ENCODE measurements around the gene BTG4. TPM values are rescaled to one million over a fixed set of nuclear protein-coding genes. Genes with fewer than 3 reads are reported as not detected.

The BTG4 gene
- total and polyA plus RNA-seq, 2 of the 8 experiments (the other 6 are each of a cell fraction or from before 2014, with no cell fraction given) = 0.06 TPM; not detected in 1

GRCh38 chr11:111502611-111503010, 9.6 kb downstream of the BTG4 start:
- Histone ChIP-seq H3K23ac (ENCODE audit: insufficient read length) (no peak overlapping the region), H4K8ac (ENCODE audit: extremely low read depth, insufficient read depth, low read length) (no peak overlapping the region), H2BK15ac (ENCODE audit: low read length) (no peak overlapping the region), H3K27ac (ENCODE audit: low read depth, low read length) (no peak overlapping the region), H3K9ac (replicated peaks in 1 of 4; ENCODE audit: extremely low read depth in 1 of 4, low read depth in 3 of 4, low read length in 3 of 4) (no peak overlapping the region), H2BK20ac (ENCODE audit: low read length) (no peak overlapping the region), H4K5ac (ENCODE audit: insufficient read length, low read depth, low read length) (no peak overlapping the region), H2AK5ac (ENCODE audit: low read depth, low read length) (no peak overlapping the region), H3K4me3 (ENCODE audit: extremely low read depth in 1 of 4, insufficient read depth in 2 of 4, low read depth in 3 of 4, low read length in 4 of 4) (no peak overlapping the region), H3K23me2 (ENCODE audit: low read depth, low read length) (no peaks in the 10 kb centered on the region), H3K9me3 (ENCODE audit: insufficient read depth in 2 of 2, low read depth in 1 of 2, low read length in 1 of 2) (no peaks in the 10 kb centered on the region), H3K79me2 (ENCODE audit: control insufficient read depth in 1 of 2, insufficient read depth in 2 of 2, low read length in 2 of 2) (no peaks in the 10 kb centered on the region), H3K4ac (replicated peaks; ENCODE audit: insufficient read length, low read depth, low read length) (no peak overlapping the region), H3K27me3 (replicated peaks in 1 of 4; ENCODE audit: control insufficient read depth in 3 of 4, extremely low read depth in 1 of 4, insufficient read depth in 3 of 4, low read length in 3 of 4) (no peaks in the 10 kb centered on the region), H3K36me3 (ENCODE audit: control insufficient read depth in 2 of 4, insufficient read depth in 4 of 4, low read length in 3 of 4) (no peaks in the 10 kb centered on the region), H3K14ac (ENCODE audit: insufficient read length) (no peak overlapping the region), H4K20me1 (replicated peaks in 1 of 2; ENCODE audit: control insufficient read depth in 1 of 2, insufficient read depth in 2 of 2, low read length in 2 of 2) (no peaks in the 10 kb centered on the region), H3K56ac (replicated peaks; ENCODE audit: insufficient read length, low read depth, low read length) (no peak overlapping the region), H2BK5ac (ENCODE audit: low read depth, low read length) (no peak overlapping the region), H3K4me1 (replicated peaks in 1 of 4; ENCODE audit: control insufficient read depth in 3 of 4, insufficient read depth in 4 of 4, low read length in 3 of 4) (no peaks in the 10 kb centered on the region), H3K79me1 (ENCODE audit: low read depth, low read length) (no peaks in the 10 kb centered on the region), H3K18ac (ENCODE audit: extremely low read depth, low read length) (no peak overlapping the region), H3K4me2 (ENCODE audit: insufficient read depth in 1 of 2, low read depth in 2 of 2, low read length in 2 of 2) (no peak overlapping the region), H2AFZ (ENCODE audit: low read length) (no peak overlapping the region), H4K91ac (replicated peaks; ENCODE audit: insufficient read length, low read length) (no peak overlapping the region), H2BK120ac (replicated peaks; ENCODE audit: low read depth, low read length) (no peak overlapping the region), H2BK12ac (ENCODE audit: low read depth, low read length) (no peak overlapping the region)
- 86% methylated on average over 1 of the region's 1 CpG; no CpG with 5 or more reads in 1 of the 2 experiments for WGBS, 2 experiments (ENCODE audit: extremely low coverage in 1 of 2, insufficient coverage in 1 of 2, insufficient read length in 1 of 2, insufficient replicate concordance in 2 of 2, low coverage in 1 of 2, low lambda C conversion rate in 2 of 2, missing lambda C conversion rate in 1 of 2)
- FAIRE-seq = no peak
- CTCF ChIA-PET (ENCODE audit: partially characterized antibody) = interaction anchor here (1.2 to 1.3 kb wide), 2 partner anchors 32 to 47 kb away, joined by 3 to 4 read pairs; no protein-coding TSS in a partner anchor
- TF ChIP-seq RFX5 (IDR thresholded peaks at IDR 0.05; ENCODE audit: borderline replicate concordance, low read depth, low read length) = no peak
- no peak for TF ChIP-seq POLR2AphosphoS5 (IDR thresholded peaks at IDR 0.05; ENCODE audit: low read depth, low read length)
- no peak for TF ChIP-seq POLR2A (IDR thresholded peaks at IDR 0.05; ENCODE audit: control extremely low read depth in 1 of 2, low read depth in 2 of 2, low read length in 2 of 2)
- TF ChIP-seq SIN3A (conservative IDR thresholded peaks at IDR 0.05 in 1 of 2, IDR thresholded peaks at IDR 0.05 in 1 of 2; ENCODE audit: low read depth in 1 of 2, low read length in 2 of 2) = no peak
- no peak for TF ChIP-seq HDAC6 (IDR thresholded peaks at IDR 0.05; ENCODE audit: low read depth, low read length)
- no peak for DNase-seq (ENCODE audit: low read depth in 1 of 2, low spot score in 2 of 2)
- POLR2A ChIA-PET (ENCODE audit: partially characterized antibody) = no interaction called here

Measured in H1 (cell line).